HG03442 (cell line): ENCODE results near the gene PACRG.

ENCODE experiments used
- ATAC-seq: cut with Tn5 transposase; IDR thresholded peaks from one replicate; pipeline ENCODE4 v1.9.1; 2021; ENCODE audit warnings: mild to moderate bottlenecking, moderate library complexity; ENCODE audit not compliant: unreplicated experiment

The PACRG gene

DNA sequence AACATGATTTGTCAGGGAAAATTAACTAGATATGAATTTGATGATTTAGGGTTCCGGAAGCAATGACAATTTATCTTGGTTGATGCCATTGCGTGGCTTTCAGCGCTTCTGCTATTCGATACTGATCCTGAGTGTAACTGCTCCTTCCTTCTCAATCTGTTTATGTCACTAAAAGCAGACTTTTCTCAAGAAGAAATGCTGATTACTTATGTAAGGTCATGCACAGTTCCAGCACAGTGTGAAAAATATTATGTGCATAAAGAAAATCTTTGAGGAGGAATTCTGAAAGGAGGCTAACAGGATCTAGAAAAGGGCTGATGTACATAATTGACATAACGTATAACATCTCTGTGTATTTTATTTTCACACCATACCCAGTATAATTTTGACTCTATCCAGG, 336.6 kb downstream of the PACRG start:
- ATAC-seq: no peak

DNA sequence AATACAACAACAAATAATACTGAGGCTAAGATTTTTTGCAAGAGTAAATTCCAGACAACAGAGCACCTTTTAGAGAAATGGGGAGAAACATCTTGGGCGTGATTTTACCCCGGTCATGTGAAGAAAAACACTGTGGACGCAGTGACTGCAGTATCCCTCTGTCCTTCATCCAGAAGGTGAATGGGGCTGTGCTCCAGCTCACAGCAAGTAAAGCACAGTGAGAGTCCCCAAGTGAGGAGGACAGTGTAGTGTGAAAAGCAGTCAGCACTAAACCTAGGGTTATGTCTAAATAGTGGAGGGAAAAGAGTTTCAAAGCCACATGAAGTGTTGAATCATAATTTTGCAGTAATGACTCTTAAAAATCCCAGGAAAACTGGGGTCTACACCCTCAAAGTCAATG, 338.4 kb downstream of the PACRG start:
- ATAC-seq: no peak

DNA sequence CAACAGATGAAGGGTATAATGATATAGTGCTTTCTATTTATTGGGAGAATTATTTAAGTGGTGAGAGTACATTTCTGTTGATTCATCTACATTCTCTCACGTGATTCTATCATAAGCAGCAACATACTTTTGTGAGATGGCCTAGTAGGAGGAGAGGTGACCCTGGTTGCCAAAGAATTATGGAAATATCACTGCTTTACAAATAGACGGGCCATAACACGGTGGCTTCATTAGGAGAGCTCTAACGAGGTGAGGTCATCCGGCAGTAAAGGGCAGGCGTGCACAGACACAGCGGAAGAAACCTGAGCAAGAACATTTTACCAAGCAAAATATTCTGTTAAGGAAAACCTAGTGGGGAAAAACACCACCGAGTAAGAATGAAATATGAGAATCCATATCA, 349.4 kb downstream of the PACRG start:
- no peak for ATAC-seq

DNA sequence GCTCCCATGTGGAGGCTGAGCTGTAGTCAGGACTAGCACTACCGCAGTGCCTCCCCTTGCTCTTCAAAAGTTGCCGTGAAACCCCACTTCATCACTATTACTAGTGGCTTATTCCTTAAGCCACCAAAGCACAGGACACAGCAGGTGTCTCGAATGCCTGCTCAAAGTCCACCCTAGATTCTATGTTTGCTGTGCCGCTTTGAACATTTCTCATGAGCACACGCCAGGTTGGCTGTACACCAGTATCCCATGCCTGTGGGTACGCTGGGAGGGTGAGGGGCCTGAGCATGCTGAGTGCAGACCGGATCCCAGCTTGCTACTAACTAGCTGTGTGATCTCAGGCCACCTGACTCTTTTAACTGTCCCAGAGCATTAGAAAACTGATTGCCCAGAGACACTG, 350.9 kb downstream of the PACRG start:
- ATAC-seq: no peak

DNA sequence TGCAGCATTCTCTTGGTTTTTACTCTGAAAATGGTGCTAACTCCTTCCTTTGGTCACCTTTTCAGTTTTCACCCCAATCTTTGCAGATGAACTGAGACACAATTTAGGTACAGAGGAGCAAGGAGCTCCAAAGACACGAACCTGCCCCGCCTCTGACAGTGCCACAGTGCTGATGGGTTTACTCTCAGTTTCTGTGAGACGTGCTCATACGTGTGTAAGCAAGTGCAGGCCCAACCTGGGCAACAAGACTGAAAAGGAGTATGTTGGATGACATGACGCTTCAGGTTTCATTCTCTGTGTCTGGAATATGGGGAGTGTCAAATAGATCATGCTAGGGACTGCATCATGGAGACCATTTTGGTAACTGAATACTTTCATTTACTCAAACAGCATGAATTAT, 352.5 kb downstream of the PACRG start:
- ATAC-seq: no peak

DNA sequence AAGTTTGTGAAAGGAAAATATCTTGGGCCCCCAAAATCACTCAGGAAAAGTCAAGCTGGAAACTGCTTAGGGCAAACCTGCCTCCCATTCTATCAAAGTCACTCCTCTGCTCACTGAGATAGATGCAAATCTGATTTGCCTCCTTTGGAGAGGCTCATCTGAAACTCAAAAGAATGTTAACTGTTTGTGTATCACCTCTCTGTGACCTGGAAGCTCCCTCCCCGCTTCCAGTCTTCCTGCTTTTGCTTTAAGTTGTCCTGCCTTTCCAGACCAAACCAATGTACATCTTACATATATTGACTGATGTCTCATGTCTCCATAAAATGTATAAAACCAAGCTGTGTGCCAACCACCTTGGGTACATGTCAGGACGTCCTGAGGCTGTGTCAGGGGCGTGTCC, 355.4 kb downstream of the PACRG start:
- no peak for ATAC-seq

DNA sequence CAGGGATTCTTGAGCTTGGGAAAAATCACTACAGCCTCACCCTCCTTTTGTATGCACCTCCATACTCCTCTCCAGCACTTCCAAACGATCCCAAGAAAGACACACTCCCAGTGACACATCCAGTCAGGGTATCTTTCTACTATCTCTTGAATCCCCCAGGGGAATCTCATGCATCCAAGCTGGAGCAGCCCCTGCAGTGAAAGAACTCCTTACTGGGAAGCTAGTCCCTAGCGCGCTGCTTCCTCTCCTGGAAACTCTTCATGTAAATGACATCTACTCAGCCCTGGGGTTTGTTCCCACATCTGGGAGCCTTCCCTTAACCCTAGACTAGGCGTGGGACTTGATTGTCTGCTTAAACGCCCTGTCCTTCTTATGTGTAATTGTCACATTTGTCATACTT, 357.7 kb downstream of the PACRG start:
- ATAC-seq: no peak

DNA sequence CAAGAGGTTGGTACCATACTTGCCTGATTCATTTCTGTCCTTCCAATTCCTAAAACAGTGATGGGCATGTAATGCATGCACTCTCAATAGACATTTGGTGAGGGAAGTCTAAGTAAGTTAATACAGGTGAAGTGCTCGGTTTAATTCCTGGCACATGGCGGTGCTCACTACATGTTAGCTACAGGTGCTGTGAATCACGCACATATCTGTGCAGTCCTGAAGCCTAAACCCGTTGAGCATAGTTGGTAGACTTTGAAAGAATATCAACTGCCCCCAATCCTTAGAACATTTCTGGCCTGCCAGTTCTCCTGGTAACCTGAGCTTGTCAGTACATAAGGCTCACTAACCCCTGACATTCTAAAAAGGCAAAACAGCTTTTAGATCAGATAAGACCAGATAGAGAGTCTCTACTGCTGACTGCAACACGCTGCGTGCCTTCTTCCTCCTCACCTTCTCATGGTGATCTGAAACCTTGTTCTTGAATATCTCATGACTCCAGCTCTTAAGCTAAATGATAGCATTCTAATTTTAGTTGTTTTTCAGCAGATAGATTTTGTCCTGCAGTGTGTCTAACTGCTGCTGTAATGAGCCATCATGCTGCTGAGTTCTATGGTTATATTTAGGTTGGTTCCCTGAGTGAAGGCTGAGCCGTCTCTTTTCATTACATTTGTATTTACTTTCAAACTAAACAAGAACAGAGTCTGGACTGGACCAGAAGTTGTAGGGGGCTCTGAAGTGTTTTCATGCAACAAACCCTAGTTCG, 358.3 kb downstream of the PACRG start:
- ATAC-seq: no peak

DNA sequence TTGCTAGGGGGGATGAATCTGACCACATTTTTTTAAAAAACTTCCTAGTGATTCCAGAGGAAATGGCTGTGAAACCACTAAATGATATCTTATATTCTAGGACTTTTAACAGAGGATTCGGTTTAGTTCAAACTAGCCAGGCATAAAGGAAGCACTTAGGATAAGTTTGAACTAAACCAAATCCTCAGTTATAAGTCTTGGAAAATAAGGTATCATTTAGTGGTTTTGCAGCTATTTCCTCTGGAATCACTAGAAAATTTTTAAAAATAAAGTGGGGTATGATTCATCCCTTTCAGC, 358.8 kb downstream of the PACRG start:
- ATAC-seq: no peak

DNA sequence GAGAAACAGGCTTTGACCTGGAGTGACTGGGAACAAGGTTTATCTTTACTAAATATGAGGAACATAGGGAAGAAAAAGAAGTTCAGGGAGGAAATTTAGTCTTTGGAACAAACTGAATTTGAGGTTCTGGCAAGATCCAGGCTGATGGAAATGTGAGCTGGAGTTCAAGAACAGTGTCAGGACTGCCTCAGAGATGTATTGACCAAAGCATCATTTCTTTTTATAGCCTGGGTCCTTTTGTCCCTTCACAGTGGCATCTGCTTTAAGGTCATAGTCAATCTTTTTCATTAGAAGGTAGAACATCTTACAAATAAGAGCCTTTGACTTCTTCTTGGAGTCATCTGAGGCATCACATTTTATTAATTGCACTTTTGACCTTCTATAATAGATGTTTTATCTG, 360.2 kb downstream of the PACRG start:
- ATAC-seq: no peak

DNA sequence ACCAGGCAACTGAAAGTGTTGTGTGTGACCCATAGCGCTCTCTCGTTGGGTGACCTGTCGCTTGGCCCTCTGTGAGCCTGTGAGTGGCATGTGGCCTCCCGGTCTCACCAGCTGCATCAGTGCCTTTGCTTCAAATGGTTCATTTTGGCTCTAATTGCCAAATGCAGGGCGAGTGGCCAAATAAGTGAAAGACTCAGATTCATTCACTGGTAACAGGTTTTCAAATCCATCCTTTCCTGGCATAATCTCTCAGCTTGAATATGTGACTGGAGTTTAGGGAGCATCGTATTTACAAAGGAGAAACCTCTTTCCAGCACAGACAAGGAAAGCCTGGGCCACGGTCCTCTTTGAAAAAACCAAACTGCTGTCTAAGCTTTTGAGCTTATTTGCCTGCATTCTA, 365.1 kb downstream of the PACRG start:
- ATAC-seq: no peak

DNA sequence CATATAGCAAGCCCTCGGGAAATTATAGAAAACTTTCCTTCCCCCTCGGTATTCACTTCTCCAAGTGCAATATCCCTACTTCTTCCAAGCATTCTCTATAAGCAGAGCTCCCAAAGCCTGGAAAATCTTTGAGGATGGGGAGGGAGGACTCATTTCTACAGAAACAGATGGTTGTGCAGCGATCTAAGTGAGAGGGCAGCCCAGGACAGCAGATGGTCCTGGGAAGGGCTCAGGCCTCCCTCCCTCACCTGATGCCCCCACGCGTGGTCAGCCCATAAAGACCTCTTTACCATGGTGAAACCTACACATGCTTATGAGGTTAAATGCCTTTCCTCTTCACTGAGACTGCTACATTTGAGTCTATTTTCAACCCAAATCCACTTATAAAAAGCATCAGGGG, 367.1 kb downstream of the PACRG start:
- no peak for ATAC-seq

DNA sequence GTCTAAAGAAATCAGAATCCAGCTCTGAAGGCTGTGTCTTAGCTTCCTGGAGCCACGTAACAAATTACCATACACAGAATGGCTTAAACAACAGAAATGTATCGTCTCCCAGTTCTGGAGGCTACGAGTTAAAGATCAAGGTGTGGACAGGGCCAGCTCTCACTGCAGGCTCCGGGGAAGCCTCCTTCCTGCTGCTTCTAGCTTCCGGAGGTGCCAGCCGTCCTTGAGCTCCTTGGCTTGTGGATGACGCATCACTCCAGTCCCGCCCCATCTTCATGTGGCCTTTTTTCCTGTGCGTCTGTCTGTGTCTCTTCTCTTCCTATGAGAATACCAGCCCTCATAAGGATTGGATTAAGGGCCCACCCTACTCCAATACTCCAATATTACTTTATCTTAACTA, 367.6 kb downstream of the PACRG start:
- no peak for ATAC-seq

DNA sequence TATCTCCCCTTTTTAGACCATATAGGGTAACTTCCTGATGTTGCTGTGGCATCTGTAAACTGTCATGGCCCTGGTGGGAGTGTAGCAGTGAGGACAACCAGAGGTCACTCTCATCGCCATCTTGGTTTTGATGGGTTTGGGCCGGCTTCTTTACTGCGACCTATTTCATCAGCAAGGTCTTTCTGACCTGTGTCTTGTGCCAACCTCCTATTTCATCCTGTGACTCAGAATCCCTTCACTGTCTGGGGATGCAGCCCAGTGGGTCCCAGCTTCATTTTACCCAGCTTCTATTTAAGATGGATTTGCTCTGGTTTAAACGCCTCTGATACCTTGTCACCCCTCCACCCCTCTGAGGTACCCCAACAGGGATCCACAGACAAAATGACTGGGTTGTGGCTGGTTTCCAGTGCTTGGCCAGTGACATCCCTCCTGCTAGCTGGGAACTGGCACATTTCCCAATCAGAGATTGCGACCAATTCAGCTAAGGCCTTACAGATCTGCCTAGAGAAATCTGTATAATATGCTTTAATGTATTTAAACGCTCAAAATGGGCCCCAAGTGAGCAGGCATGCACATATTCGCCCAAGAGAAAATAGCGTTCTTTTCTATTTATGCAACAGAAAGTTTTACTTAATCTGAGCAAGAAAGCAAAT, 371.2 kb downstream of the PACRG start:
- no peak for ATAC-seq

DNA sequence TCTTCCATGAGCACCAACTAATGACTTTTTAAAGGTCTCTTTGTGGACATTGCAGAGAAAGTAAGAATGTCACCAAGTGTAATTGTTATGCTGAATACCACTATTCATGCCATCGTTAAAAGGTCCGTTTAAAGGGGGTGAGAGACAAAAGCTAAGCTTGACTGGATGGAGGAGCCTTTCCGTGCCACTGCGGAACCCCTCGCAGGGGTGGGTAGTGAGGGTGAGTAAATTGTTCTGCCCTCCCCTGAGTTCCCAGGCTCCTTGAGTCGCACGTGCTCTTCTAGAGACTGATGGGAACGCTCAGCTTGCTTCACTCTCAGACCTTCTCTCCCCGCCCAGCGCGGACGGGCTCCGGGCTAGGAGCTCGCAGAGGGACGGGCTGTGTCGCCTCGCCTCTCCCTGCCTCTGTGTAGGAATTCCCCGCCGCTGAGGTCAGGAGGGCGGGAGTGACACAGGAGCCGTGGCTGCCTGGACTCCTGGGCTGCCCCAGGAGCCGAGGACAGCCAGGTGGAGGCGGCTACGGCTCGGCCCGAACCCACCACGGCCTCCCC, 371.9 kb downstream of the PACRG start:
- ATAC-seq: no peak

DNA sequence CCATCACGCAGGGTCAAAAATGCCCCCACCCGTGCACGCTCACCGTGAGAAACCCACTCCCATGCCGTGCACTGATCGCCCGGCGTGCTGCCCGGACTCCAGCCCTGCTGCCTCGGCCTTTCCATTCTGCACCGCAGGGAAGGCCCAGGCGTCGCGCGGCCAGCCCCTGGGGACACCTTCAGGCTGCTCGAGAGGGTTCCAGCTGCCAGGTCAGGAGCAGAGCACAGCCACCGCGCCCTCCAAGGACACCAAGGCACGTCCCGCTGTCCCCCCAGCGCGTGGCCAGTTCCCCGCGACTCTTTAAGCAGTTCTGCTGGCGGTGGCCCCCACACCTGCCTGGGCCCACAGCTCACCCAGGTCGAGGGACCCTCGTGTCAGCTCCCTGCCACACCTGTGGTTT, 372.5 kb downstream of the PACRG start:
- ATAC-seq: no peak

DNA sequence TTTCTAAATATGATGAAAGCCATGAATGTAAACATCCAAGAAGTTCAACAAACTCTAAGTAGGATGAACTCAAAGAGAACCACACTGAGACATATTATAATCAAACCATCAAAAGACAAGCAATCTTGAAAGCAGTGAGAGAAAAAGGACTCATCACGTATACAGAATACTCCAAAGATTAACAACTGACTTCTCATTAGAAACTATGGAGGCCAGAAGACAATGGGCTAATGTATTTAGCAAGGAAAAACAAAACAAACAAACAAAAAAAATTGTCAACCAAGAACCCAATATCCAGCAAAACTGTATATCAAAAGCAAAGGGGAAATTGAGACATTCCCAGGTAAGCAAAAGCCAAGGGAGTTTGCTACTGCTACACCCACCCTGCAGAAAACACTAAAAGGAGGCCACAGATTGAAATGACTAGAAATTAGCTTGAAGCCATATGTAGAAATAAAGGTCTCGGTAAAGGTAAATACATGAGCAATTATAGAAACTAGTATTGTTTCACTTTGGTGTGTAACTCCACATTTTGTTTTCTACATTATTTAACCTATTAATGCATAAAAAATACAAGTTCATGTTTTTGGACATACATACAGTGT, 385.7 kb downstream of the PACRG start:
- ATAC-seq: no peak

DNA sequence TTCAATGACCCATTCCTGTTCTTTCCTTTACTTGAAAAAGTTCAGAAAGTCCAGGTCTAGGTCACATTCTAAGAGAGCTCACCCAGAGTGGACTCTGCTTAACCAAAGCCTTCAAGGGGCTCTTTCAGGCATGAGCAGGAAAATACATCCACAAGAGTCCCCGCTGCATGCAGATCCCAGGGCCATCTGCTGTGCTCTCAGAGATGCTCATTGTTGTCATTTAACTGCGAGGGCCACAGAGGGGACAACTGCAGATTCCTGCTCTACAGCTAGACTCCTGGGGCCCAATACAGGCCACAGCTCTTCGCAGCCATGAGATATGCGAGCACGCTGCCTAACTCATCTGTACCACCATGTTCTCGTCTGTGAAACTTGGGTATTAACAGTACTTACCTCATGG, 391.2 kb downstream of the PACRG start:
- no peak for ATAC-seq

DNA sequence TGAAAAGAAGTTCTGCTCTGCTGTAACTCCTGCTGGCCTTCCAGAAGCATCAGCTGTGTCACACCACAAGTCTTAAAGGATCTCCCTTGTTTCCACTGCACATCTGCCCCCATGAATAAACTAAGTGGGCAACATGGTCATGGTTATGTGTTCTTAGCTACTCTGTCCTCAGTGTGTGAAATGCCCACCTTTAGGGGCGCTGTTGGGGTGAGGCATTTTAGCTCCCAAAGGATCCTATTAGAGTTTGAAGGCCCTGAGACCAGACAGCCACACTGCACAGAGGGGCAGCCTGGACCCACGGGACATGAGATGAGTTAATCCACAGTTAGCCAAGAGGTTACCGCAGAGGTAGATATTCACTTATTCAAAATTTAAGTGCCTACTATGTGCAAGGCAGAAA, 392.4 kb downstream of the PACRG start:
- ATAC-seq: no peak

DNA sequence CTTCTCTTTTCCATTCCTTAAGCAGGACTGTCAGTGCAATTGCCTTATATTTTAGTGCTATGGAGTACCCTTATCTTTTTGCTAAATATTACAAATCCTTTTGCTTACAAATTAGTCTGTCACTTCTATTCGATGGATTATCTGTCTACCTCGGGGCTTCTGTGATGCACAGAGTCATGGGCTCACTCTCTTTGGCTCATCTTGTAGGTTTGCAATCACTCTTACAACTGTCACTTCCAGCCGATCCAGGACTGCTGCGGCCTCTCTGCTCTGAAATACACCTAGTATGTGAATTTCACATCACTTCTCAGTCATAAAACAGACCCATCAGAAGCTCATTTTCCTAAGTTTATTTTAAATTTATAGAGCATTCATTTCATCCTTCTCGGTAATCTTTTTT, 393.5 kb downstream of the PACRG start:
- ATAC-seq: no peak

DNA sequence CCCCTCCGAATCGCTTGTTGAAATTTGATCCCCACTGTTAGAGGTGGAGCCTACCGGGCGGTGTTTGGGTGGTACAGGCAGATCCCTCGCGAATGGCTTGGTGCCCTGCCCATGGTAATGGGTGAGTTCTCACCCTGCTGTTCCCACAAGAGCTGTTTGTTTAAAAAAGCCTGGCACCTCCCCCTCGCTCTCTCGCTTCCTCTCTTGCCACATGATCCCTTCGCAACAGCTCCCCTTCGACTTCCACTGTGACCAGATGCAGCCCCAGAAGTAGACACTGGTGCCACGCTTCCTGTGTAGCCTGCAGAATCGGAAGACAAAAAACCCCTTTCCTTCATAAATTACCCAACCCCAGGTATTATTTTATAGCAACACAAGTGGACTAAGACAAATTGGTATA, 394.6 kb downstream of the PACRG start:
- no peak for ATAC-seq

DNA sequence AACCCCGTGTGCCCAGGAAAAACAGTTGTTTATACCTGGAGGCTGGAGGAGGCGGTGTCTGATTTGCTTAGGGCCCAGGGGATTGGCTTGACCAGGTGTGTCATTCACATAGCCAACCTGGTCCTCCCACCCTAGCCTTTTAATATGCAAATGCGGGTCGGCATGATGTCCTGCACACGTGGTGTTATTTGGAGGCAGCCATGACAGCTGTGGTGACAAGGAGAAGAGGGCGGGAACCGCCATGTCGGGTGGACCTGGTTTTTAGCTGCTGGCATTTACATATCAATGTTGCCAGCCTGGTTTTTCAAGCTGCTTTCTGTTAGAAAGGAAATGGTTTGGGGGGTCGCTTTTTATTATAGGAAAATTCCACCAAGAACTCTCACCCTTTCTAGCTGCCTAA, 395.3 kb downstream of the PACRG start:
- ATAC-seq: no peak
